Measurements from ENCODE around the gene ZACN. TPM values are rescaled to one million over a fixed set of nuclear protein-coding genes. Genes with fewer than 3 reads are reported as not detected.
A peak's percentile ranks its signal among the peaks of the same experiment; 100 is the strongest.
"Not testable (repeated sequence)": the region's sequence is repeated elsewhere in the genome, so short reads cannot be mapped to it uniquely, and the experiment has no call there.

Gene ZACN
- total and polyA plus RNA-seq, 9 donors: 0.10 to 1.1 (median 0.43) TPM; not detected in 5

DNA sequence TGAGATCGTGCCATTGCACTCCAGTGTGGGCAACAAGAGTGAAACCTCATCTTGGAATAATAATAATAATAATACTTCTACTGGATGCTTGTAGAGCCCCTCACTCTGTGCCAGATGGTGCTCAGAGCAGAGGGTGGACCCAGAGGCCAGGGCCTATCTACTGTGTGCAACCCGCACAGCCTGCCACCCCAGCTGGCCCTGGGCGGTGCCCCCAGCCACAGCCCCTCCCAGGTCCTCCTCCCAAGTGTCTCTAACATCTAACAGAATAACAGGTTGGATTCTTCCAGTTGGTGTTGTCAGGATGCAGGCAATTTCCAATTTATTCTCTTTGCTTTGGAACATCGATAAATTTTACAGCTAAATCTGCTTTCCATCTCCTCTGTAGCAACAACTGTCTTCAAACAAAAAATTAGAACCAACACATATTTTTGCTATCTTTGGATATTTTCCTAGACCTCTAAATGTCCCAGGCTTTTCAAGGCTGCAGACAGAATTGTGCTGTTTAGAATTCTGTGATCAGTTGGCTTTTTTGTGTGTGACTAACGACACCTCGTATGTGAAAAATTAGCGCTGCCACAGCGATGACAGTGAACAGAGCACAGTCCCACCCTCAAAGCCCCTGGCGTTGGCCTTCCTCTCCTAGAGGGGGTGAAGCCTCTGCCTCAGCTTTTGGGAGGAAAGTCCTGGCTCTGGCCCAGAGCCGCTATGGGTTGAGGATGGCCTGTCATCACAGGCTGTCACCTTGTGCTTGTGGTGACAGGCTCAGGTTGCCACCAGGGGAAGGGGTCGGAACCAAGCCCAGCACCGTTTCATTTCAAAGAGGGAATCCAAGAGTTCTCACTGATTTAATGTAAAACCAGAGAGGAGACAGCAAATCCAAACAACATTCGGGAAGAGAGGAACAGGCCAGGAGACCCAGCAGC, 44.3 kb upstream of the ZACN start:
- peak overlapping the region in 1 of 2 donors; percentile 27 for H3K27ac ChIP-seq
- H3K27me3 ChIP-seq: no peaks in the 10 kb centered on the region
- 28 to 36% (median 33%) methylated on average over 13 of the region's 13 CpGs for WGBS, 3 donors
- no peak overlapping the region for H3K4me3 ChIP-seq
- no peak for TF ChIP-seq EP300 (IDR thresholded peaks at IDR 0.05)
- no peak for TF ChIP-seq POLR2A (IDR thresholded peaks at IDR 0.05)
- intact Hi-C loops (cut with DNase I): no loop called here
- DNase-seq: no peak
- H3K4me1 ChIP-seq (ENCODE audit: insufficient read depth): peaks cover 12% of the 10 kb centered on the region
- no peaks in the 10 kb centered on the region for H3K36me3 ChIP-seq
- H3K9me3 ChIP-seq: no peaks in the 10 kb centered on the region

DNA sequence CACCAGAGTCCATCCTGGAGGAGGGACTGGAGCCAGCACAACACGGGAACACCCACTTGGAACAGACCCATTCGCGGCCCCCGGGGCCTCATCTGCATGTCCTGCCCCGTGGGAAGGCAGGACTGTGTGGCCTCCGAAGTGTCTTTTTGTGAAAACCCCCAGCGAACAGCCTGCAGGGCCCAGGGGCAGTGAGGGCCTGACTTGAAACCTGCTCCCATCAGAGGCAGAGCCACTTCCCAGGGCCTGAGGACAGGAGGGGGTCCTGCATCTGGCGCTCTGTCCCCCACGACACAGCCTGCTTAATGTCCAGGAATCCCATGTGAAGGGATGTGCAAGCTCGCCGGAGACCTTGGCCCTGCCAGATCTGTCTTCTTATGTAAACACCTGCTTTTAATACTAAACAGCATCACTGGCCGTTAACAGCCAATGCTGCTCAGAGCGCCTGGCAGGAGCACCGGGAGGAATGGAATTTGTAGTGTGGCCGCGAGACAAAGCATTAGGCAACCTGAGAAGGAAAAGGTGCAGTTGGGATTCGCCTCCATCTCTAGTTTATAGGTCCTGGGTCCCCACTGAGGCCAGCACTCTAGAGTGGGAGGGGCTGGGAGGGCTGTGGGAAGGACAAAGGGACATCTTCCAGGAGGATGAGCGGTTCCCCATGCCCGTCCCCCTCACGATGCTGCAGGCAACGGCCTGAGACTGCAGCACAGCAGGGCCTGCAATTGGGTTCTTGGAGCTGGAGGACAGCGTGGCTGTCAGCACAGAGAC, 42.3 kb upstream of the ZACN start:
- 21 to 24% (median 21%) methylated on average over 20 to 22 of the region's 22 CpGs for WGBS, 3 donors
- intact Hi-C loops (cut with DNase I): no loop called here
- DNase-seq: peak in 3 of 5 donors; percentile 39 to 63 (median 56)
- TF ChIP-seq POLR2A (IDR thresholded peaks at IDR 0.05): no peak
- TF ChIP-seq EP300 (IDR thresholded peaks at IDR 0.05): no peak
- TF ChIP-seq, protein P1, sequence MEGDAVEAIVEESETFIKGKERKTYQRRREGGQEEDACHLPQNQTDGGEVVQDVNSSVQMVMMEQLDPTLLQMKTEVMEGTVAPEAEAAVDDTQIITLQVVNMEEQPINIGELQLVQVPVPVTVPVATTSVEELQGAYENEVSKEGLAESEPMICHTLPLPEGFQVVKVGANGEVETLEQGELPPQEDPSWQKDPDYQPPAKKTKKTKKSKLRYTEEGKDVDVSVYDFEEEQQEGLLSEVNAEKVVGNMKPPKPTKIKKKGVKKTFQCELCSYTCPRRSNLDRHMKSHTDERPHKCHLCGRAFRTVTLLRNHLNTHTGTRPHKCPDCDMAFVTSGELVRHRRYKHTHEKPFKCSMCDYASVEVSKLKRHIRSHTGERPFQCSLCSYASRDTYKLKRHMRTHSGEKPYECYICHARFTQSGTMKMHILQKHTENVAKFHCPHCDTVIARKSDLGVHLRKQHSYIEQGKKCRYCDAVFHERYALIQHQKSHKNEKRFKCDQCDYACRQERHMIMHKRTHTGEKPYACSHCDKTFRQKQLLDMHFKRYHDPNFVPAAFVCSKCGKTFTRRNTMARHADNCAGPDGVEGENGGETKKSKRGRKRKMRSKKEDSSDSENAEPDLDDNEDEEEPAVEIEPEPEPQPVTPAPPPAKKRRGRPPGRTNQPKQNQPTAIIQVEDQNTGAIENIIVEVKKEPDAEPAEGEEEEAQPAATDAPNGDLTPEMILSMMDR (IDR thresholded peaks at IDR 0.05): no peak
- Histone ChIP-seq H3K4me3 (no peak overlapping the region), H3K27me3 (no peaks in the 10 kb centered on the region), H3K9me3 (no peaks in the 10 kb centered on the region), H3K4me1 (ENCODE audit: insufficient read depth) (peaks cover 12% of the 10 kb centered on the region), H3K27ac (no peak overlapping the region), H3K36me3 (no peaks in the 10 kb centered on the region)

GRCh38 chr17:76038050-76038449, 40.9 kb upstream of the ZACN start:
- Histone ChIP-seq H3K36me3 (no peaks in the 10 kb centered on the region), H3K9me3 (no peaks in the 10 kb centered on the region), H3K27ac (no peak overlapping the region), H3K4me3 (no peak overlapping the region), H3K27me3 (no peaks in the 10 kb centered on the region), H3K4me1 (ENCODE audit: insufficient read depth) (peaks cover 12% of the 10 kb centered on the region)
- TF ChIP-seq, protein P1 (IDR thresholded peaks at IDR 0.05): no peak
- TF ChIP-seq EP300 (IDR thresholded peaks at IDR 0.05) (no peak), POLR2A (IDR thresholded peaks at IDR 0.05) (no peak)
- 67 to 75% (median 69%) methylated on average over 3 of the region's 3 CpGs for WGBS, 3 donors
- DNase-seq: peak in 1 of 5 donors; percentile 16
- intact Hi-C loops (cut with DNase I): no loop called here

DNA sequence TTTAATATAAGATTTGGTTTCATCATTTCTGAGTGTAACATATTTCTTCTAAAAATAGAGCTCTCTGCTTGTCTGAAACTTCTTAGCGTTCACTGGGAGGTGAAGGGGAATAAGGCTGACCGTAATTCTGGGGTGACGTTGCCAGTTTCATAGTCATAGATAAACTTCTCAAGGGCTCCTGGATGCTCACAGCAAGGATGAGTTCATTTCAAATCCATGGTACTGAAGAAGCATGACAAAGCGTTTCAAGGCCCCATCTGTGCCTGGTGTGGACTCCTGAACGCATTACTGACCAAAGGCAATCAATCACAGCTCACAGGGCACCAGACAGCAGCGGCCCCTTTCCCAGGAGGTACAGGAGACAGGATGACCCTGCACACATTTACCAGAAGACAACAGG, 39.9 kb upstream of the ZACN start:
- H3K27ac ChIP-seq: no peak overlapping the region
- H3K4me3 ChIP-seq: no peak overlapping the region
- WGBS, 3 donors: 64 to 67% (median 66%) methylated on average over 6 of the region's 6 CpGs
- DNase-seq: peak in 1 of 5 donors; percentile 13
- intact Hi-C loops (cut with DNase I): no loop called here
- no peaks in the 10 kb centered on the region for H3K36me3 ChIP-seq
- no peak for TF ChIP-seq EP300 (IDR thresholded peaks at IDR 0.05)
- peaks cover 9% of the 10 kb centered on the region for H3K4me1 ChIP-seq (ENCODE audit: insufficient read depth)
- no peaks in the 10 kb centered on the region for H3K9me3 ChIP-seq
- H3K27me3 ChIP-seq: no peaks in the 10 kb centered on the region

- Histone ChIP-seq H3K4me1 (ENCODE audit: insufficient read depth) (peaks cover 7% of the 10 kb centered on the region), H3K4me3 (no peak overlapping the region), H3K27ac (no peak overlapping the region), H3K36me3 (no peaks in the 10 kb centered on the region), H3K27me3 (no peaks in the 10 kb centered on the region), H3K9me3 (no peaks in the 10 kb centered on the region)
- DNase-seq: peak in 1 of 5 donors; percentile 16
- WGBS, 3 donors: 60 to 67% (median 67%) methylated on average over 6 of the region's 6 CpGs
- TF ChIP-seq, protein P1 (IDR thresholded peaks at IDR 0.05): no peak
- intact Hi-C loops (cut with DNase I): no loop called here
Measured at GRCh38 chr17:76040376-76040775, 38.6 kb upstream of the ZACN start.

DNA sequence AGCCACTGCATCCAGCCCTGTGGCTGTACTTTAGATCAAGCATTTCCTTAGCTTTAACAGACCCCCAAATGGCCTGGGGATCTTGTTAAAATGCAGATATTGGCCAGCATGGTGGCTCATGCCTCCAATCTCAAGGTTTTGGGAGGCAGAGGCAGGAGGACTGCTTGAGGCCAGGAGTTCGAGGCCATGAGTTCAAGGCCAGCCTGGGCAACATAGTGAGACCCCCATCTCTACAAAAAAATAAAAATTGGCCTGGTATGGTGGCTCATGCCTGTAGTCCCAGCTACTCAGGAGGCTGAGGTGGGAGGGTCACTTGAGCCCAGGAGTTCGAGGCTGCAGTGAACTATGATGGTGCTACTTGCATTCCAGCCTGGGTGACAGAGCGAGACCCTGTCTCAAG, 36.1 kb upstream of the ZACN start:
- H3K27ac ChIP-seq; H3K4me3 ChIP-seq; H3K36me3 ChIP-seq; H3K9me3 ChIP-seq; H3K27me3 ChIP-seq; intact Hi-C loops (cut with DNase I); H3K4me1 ChIP-seq (ENCODE audit: insufficient read depth); DNase-seq: not testable (repeated sequence)
- 96 to 98% (median 96%) methylated on average over 3 of the region's 3 CpGs for WGBS, 3 donors

DNA sequence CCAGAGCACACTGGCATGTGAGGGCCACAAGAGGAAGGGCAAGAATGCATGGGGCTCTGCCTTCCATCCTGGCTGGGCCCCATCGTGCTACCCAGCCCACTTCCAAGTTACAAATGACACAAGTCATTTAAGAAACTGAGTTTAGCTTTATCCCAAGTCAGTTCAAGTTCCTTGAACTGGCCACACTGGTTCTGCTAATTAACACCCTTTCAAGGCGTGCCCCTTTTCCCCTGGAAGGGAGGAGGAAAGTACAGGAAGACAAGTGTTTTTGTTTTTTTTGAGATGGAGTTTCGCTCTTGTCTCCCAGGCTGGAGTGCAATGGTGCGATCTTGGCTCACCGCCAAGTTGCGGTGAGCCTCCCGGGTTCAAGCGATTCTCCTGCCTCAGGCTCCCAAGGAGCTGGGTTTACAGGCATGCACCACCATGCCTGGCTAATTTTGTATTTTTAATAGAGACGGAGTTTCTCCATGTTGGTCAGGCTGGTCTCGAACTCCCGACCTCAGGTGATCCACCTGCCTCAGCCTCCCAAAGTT, 34.4 kb upstream of the ZACN start:
- WGBS, 3 donors: 70 to 74% (median 71%) methylated on average over 11 of the region's 11 CpGs
- H3K27me3 ChIP-seq; H3K4me1 ChIP-seq (ENCODE audit: insufficient read depth); DNase-seq; H3K4me3 ChIP-seq; H3K36me3 ChIP-seq; H3K9me3 ChIP-seq; H3K27ac ChIP-seq; intact Hi-C loops (cut with DNase I): not testable (repeated sequence)

Data from ovary (tissue), 9 donors.